NK-92 treated with Interleukin-12 subunit alpha and Interleukin-12 subunit beta, amount 100 ng/mL, for 24 hours (cell line): ENCODE data around the gene CHST12.
"Not testable (repeated sequence)": the region's sequence is repeated elsewhere in the genome, so short reads cannot be mapped to it uniquely, and the experiment has no call there.

Experiments used
- DNase-seq: peaks from one replicate; lab custom pipeline; 2025; lab: John Stamatoyannopoulos, UW

CHST12 gene

GRCh38 chr7:2435146-2435545, 31.7 kb downstream of the CHST12 start:
- DNase-seq = no peak

- no peak for DNase-seq
Observed at GRCh38 chr7:2436341-2437104, 33.1 kb downstream of the CHST12 start.

- DNase-seq = no peak
Observed at GRCh38 chr7:2437136-2437535, 33.7 kb downstream of the CHST12 start.

- no peak for DNase-seq
Observed at GRCh38 chr7:2437537-2438148, 34.2 kb downstream of the CHST12 start.

GRCh38 chr7:2438186-2438585, 34.8 kb downstream of the CHST12 start:
- no peak for DNase-seq

- no peak for DNase-seq
Observed at GRCh38 chr7:2438775-2439174, 35.4 kb downstream of the CHST12 start.

GRCh38 chr7:2440608-2441245, 37.3 kb downstream of the CHST12 start:
- DNase-seq = no peak

GRCh38 chr7:2441430-2442058, 38.1 kb downstream of the CHST12 start:
- DNase-seq = no peak

- DNase-seq = no peak
Observed at GRCh38 chr7:2443491-2443890, 40.1 kb downstream of the CHST12 start.

- DNase-seq = no peak
Observed at GRCh38 chr7:2444476-2444875, 41.1 kb downstream of the CHST12 start.

- DNase-seq = no peak
Observed at GRCh38 chr7:2445047-2445446, 41.6 kb downstream of the CHST12 start.

- DNase-seq = no peak
Observed at GRCh38 chr7:2445898-2446555, 42.6 kb downstream of the CHST12 start.

- DNase-seq = no peak
Observed at GRCh38 chr7:2446676-2447075, 43.3 kb downstream of the CHST12 start.

- no peak for DNase-seq
Observed at GRCh38 chr7:2450198-2451107, 47.0 kb downstream of the CHST12 start.

- DNase-seq = peak; percentile 44
Observed at GRCh38 chr7:2451171-2452073, 48.0 kb downstream of the CHST12 start.

- no peak for DNase-seq
Observed at GRCh38 chr7:2452074-2452507, 48.7 kb downstream of the CHST12 start.

GRCh38 chr7:2452643-2453270, 49.3 kb downstream of the CHST12 start:
- no peak for DNase-seq

GRCh38 chr7:2453849-2454248, 50.4 kb downstream of the CHST12 start:
- not testable (repeated sequence) for DNase-seq

GRCh38 chr7:2459674-2460073, 56.3 kb downstream of the CHST12 start:
- no peak for DNase-seq

- DNase-seq = no peak
Observed at GRCh38 chr7:2460188-2460587, 56.8 kb downstream of the CHST12 start.
